HG03378 (cell line): Measurements from ENCODE around the gene UCK2.
A peak's percentile ranks its signal among the peaks of the same experiment; 100 is the strongest.
"Not testable (repeated sequence)": the region's sequence is repeated elsewhere in the genome, so short reads cannot be mapped to it uniquely, and the experiment has no call there.

Experiments
- ATAC-seq: cut with Tn5 transposase; IDR thresholded peaks from one replicate; pipeline ENCODE4 v1.9.1; 2021; ENCODE audit warnings: mild to moderate bottlenecking, moderate library complexity; ENCODE audit not compliant: unreplicated experiment

Gene UCK2

GRCh38 chr1:165827268-165828102 lies at the start of gene UCK2:
Gene UCK2 (plus strand): TSS chr1:165827614. CDS start chr1:165827834, 220 bp downstream.
- ATAC-seq: peak; percentile 61

- not testable (repeated sequence) for ATAC-seq
These were observed 49.2 kb upstream of the UCK2 start for GRCh38 chr1:165778197-165778596.

- not testable (repeated sequence) for ATAC-seq
These were observed 43.9 kb upstream of the UCK2 start for GRCh38 chr1:165783519-165783918.

GRCh38 chr1:165787741-165788140 lies 39.7 kb upstream of the UCK2 start:
- no peak for ATAC-seq

- no peak for ATAC-seq
These were observed 33.5 kb upstream of the UCK2 start for GRCh38 chr1:165793951-165794350.

GRCh38 chr1:165795894-165796293 lies 31.5 kb upstream of the UCK2 start:
- ATAC-seq: no peak

GRCh38 chr1:165799387-165799786 lies 28.0 kb upstream of the UCK2 start:
- no peak for ATAC-seq

GRCh38 chr1:165804513-165804912 lies 22.9 kb upstream of the UCK2 start:
- not testable (repeated sequence) for ATAC-seq

- no peak for ATAC-seq
These were observed 19.8 kb upstream of the UCK2 start for GRCh38 chr1:165807613-165808012.

GRCh38 chr1:165815725-165816124 lies 11.7 kb upstream of the UCK2 start:
- ATAC-seq: no peak

GRCh38 chr1:165816157-165816556 lies 11.3 kb upstream of the UCK2 start:
- ATAC-seq: no peak

- ATAC-seq: no peak
These were observed 10.5 kb upstream of the UCK2 start for GRCh38 chr1:165816826-165817497.

- no peak for ATAC-seq
These were observed 3.7 kb upstream of the UCK2 start for GRCh38 chr1:165823552-165824268.

- no peak for ATAC-seq
These were observed 3.2 kb upstream of the UCK2 start for GRCh38 chr1:165824269-165824643.

GRCh38 chr1:165826565-165827267 lies 698 bp upstream of the UCK2 start:
- no peak for ATAC-seq

GRCh38 chr1:165828103-165828668 lies 772 bp downstream of the UCK2 start:
- ATAC-seq: peak; percentile 31

GRCh38 chr1:165828669-165829329 lies 1.4 kb downstream of the UCK2 start:
- peak; percentile 11 for ATAC-seq

GRCh38 chr1:165829888-165830287 lies 2.5 kb downstream of the UCK2 start:
- ATAC-seq: no peak

GRCh38 chr1:165831146-165831545 lies 3.7 kb downstream of the UCK2 start:
- no peak for ATAC-seq

GRCh38 chr1:165832902-165833301 lies 5.5 kb downstream of the UCK2 start:
- no peak for ATAC-seq
